ENCODE results near the gene PCBP1. TPM values are rescaled to one million over a fixed set of nuclear protein-coding genes. Genes with fewer than 3 reads are reported as not detected.

Gene PCBP1
- total RNA-seq, 1 experiment from 2014 or later, result 276 TPM

DNA sequence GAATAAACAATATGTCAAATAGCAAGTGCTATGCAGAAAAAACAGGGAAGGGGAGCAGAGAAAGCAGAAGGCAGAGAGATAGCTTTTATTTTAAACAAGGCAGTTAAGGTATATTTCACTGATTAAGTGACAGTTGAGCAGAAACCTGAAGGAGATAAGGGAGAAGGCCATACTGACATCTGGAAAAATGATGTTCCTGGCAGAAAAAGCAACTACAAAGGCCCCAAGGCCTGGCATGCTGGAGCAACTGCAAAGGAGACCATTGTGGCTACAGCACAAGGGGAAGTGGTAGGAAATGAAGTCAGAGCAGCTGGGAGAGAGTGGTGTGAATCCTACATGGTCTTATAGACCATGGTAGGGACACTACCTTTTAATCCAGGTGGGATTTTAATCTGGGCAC lies 8.9 kb upstream of the PCBP1 start:
- H3K27me3 ChIP-seq (ENCODE audit: control insufficient read depth, insufficient read depth, low read length), result no peaks in the 10 kb centered on the region
- no peaks in the 10 kb centered on the region for H3K4me1 ChIP-seq (ENCODE audit: control insufficient read depth, insufficient read depth, low read length)
- peaks cover 6% of the 10 kb centered on the region; the same call in 1 of the 2 replicates for H3K36me3 ChIP-seq (ENCODE audit: control insufficient read depth, insufficient read depth, low read length)
- intact Hi-C loops (cut with micrococcal nuclease; ENCODE audit: unreplicated experiment), result no loop called here
- no peaks in the 10 kb centered on the region for H3K9me3 ChIP-seq (ENCODE audit: control insufficient read depth, insufficient read depth, low read depth, low read length)
- BruUV-seq (replicated peaks), result no TSS peak
- no peak overlapping the region for H3K27ac ChIP-seq (ENCODE audit: low read length)
- DNase-seq (ENCODE audit: low read depth, low spot score) (no peak), ATAC-seq (no peak)
- no peak for TF ChIP-seq SIN3A (IDR thresholded peaks at IDR 0.05; ENCODE audit: borderline replicate concordance, insufficient read depth, low read depth, low read length)
- TF ChIP-seq POLR2AphosphoS5 (IDR thresholded peaks at IDR 0.05; ENCODE audit: low read depth, low read length), result no peak
- TF ChIP-seq, protein P1, sequence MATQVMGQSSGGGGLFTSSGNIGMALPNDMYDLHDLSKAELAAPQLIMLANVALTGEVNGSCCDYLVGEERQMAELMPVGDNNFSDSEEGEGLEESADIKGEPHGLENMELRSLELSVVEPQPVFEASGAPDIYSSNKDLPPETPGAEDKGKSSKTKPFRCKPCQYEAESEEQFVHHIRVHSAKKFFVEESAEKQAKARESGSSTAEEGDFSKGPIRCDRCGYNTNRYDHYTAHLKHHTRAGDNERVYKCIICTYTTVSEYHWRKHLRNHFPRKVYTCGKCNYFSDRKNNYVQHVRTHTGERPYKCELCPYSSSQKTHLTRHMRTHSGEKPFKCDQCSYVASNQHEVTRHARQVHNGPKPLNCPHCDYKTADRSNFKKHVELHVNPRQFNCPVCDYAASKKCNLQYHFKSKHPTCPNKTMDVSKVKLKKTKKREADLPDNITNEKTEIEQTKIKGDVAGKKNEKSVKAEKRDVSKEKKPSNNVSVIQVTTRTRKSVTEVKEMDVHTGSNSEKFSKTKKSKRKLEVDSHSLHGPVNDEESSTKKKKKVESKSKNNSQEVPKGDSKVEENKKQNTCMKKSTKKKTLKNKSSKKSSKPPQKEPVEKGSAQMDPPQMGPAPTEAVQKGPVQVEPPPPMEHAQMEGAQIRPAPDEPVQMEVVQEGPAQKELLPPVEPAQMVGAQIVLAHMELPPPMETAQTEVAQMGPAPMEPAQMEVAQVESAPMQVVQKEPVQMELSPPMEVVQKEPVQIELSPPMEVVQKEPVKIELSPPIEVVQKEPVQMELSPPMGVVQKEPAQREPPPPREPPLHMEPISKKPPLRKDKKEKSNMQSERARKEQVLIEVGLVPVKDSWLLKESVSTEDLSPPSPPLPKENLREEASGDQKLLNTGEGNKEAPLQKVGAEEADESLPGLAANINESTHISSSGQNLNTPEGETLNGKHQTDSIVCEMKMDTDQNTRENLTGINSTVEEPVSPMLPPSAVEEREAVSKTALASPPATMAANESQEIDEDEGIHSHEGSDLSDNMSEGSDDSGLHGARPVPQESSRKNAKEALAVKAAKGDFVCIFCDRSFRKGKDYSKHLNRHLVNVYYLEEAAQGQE (IDR thresholded peaks at IDR 0.05; ENCODE audit: insufficient read depth in 1 of 2, low read depth in 2 of 2, low read length in 1 of 2), result no peak
- TF ChIP-seq, protein P2, sequence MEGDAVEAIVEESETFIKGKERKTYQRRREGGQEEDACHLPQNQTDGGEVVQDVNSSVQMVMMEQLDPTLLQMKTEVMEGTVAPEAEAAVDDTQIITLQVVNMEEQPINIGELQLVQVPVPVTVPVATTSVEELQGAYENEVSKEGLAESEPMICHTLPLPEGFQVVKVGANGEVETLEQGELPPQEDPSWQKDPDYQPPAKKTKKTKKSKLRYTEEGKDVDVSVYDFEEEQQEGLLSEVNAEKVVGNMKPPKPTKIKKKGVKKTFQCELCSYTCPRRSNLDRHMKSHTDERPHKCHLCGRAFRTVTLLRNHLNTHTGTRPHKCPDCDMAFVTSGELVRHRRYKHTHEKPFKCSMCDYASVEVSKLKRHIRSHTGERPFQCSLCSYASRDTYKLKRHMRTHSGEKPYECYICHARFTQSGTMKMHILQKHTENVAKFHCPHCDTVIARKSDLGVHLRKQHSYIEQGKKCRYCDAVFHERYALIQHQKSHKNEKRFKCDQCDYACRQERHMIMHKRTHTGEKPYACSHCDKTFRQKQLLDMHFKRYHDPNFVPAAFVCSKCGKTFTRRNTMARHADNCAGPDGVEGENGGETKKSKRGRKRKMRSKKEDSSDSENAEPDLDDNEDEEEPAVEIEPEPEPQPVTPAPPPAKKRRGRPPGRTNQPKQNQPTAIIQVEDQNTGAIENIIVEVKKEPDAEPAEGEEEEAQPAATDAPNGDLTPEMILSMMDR (IDR thresholded peaks at IDR 0.05), result no peak
- no peak for TF ChIP-seq TCF7L2 (IDR thresholded peaks at IDR 0.05; ENCODE audit: low read depth, low read length)
- no peak overlapping the region for H3K4me3 ChIP-seq (ENCODE audit: low read depth in 2 of 2, low read length in 2 of 2)
- POLR2A ChIA-PET, result interaction anchor here (0.6 to 0.7 kb wide), 2 partner anchors 164 to 1243 kb away, joined by 3 read pairs; no protein-coding TSS in a partner anchor
- in situ Hi-C loops (cut with HindIII; ENCODE audit: low pct_unique_long_range_greater_than_20kb, low sequenced_read_pairs), result no loop called here
- CTCF ChIA-PET, result no interaction called here

DNA sequence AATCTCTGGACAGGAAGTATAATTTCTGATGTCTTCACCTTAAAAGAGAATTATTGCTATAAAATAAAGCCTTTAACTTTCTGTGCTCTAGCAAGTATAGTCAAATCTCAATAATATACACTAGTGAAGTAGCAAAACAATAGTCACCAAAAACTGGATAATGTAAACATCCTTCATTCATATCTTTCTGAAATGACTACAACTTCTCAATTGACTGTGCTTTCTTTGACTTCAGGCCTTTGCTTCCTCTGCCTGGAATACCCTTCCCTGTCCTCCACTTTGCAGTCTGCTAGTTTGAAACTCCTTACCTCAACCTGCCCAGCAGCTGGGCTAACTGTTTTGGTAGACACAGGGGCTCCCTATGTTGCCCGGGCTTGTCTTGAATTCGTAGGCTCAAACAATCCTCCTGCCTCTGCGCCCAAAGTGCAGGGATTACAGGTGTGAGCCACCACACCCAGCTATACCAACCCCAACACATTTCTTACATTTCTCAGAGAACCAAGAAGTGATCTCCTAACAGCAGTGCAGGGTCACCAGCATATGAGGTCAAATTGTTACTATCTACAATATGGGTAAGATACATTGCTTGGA lies 6.6 kb upstream of the PCBP1 start:
- DNase-seq (ENCODE audit: low read depth, low spot score) (no peak), ATAC-seq (no peak)
- TF ChIP-seq, protein P2 (IDR thresholded peaks at IDR 0.05), result no peak
- TF ChIP-seq POLR2AphosphoS5 (IDR thresholded peaks at IDR 0.05; ENCODE audit: low read depth, low read length) (no peak), TCF7L2 (IDR thresholded peaks at IDR 0.05; ENCODE audit: low read depth, low read length) (no peak), SIN3A (IDR thresholded peaks at IDR 0.05; ENCODE audit: borderline replicate concordance, insufficient read depth, low read depth, low read length) (no peak)
- TF ChIP-seq, protein P1 (IDR thresholded peaks at IDR 0.05; ENCODE audit: insufficient read depth in 1 of 2, low read depth in 2 of 2, low read length in 1 of 2), result no peak
- BruUV-seq (replicated peaks), result no TSS peak
- ChIA-PET CTCF (no interaction called here), POLR2A (no interaction called here)
- in situ Hi-C loops (cut with HindIII; ENCODE audit: low pct_unique_long_range_greater_than_20kb, low sequenced_read_pairs) (no loop called here), intact Hi-C loops (cut with micrococcal nuclease; ENCODE audit: unreplicated experiment) (no loop called here)
- Histone ChIP-seq H3K27me3 (ENCODE audit: control insufficient read depth, insufficient read depth, low read length) (no peaks in the 10 kb centered on the region), H3K4me1 (ENCODE audit: control insufficient read depth, insufficient read depth, low read length) (peaks cover 13% of the 10 kb centered on the region), H3K9me3 (ENCODE audit: control insufficient read depth, insufficient read depth, low read depth, low read length) (no peaks in the 10 kb centered on the region), H3K27ac (ENCODE audit: low read length) (no peak overlapping the region), H3K36me3 (ENCODE audit: control insufficient read depth, insufficient read depth, low read length) (peaks cover 14% of the 10 kb centered on the region), H3K4me3 (ENCODE audit: low read depth in 2 of 2, low read length in 2 of 2) (no peak overlapping the region)
